Left ventricle myocardium inferior (tissue), 1 donor: ENCODE measurements around the gene LYVE1. TPM values are rescaled to one million over a fixed set of nuclear protein-coding genes. Genes with fewer than 3 reads are reported as not detected.
"Not testable (repeated sequence)": the region's sequence is repeated elsewhere in the genome, so short reads cannot be mapped to it uniquely, and the experiment has no call there.

ENCODE experiments used
- DNase-seq: peaks from one replicate; pipeline ENCODE4 v3.0.0-alpha.2; 2020
- H3K27ac ChIP-seq: fragments of 200-600 bp; replicated peaks from 2 replicates; pipeline ENCODE4 v1.8.0; 2021
- H3K27me3 ChIP-seq: fragments of 200-600 bp; 2 replicates; pipeline ENCODE4 v1.8.0; 2021; ENCODE audit warnings: low read depth
- H3K36me3 ChIP-seq: fragments of 200-600 bp; 2 replicates; pipeline ENCODE4 v1.8.0; 2021
- H3K4me1 ChIP-seq: fragments of 200-600 bp; 2 replicates; pipeline ENCODE4 v1.8.0; 2021
- H3K4me3 ChIP-seq: fragments of 200-600 bp; 2 replicates; pipeline ENCODE4 v1.8.0; 2021; ENCODE audit warnings: mild to moderate bottlenecking, moderate library complexity
- H3K9me3 ChIP-seq: fragments of 200-600 bp; replicated peaks from 2 replicates; pipeline ENCODE4 v1.8.0; 2021
- intact Hi-C: fragments of 100-400 bp; cut with micrococcal nuclease; formaldehyde crosslinking; loops from one replicate; pipeline ENCODE4 v1.11.0; 2022
- total RNA-seq: library from RNA; stranded (reverse); fragmentation: NEBNext Ultra II Directional; extraction: Animal tissue kit (Norgen Biotek cat#: 25700); gene quantifications from one replicate; pipeline ENCODE4 v1.2.1, GENCODE V29; 2021
- TF ChIP-seq, protein P1 (sequence below): fragments of 200-600 bp; IDR thresholded peaks from 2 replicates; pipeline ENCODE4 v1.8.0; 2021; ENCODE audit warnings: antibody characterized with exemption, mild to moderate bottlenecking, borderline replicate concordance
- donor health status: DM: no; HTN: yes; CAD: no; lungs with severe emphysema.

The LYVE1 gene
- total RNA-seq, 1 donor from 2014 or later = 41.1 TPM

DNA sequence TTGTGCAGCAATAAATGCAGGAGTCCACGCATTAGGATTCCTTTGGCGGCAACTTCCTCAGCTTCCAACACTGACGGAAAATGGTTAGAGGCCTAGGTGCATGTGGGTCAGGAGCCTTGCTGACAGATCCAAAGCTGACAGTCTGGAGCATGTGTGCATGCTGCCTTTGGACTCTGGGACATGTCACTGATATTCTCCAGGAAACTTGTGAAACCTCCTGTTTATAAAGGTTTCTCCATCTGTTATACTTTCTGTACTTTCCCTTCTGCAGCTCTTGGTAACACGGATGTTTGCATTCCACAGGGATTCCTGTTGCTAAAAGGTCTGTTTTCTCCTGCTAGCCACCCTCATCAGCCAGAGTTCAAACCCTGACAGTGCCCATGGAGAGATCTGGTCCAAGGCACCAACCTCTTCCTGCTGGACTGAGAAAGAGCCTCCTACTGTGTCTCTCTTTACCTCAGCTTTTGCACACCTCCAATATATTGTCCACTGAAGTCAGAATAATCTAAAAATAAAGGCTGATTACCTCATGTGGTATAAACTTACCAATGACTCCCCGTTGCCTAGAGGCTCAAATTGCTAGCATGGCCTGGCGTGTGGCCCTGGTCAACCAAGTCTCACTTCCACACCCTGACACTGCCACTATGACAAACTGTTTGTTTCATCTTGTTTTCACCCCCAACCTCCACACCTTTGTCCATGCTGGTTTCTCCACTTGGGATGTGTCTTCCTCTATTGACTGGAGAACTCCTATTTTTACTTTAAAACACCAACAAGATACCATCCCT, 31.1 kb upstream of the LYVE1 start:
- H3K27ac ChIP-seq = peak overlapping the region; percentile 14
- no peaks in the 10 kb centered on the region for H3K36me3 ChIP-seq
- no peak overlapping the region for H3K4me3 ChIP-seq
- intact Hi-C loops = no loop called here
- no peaks in the 10 kb centered on the region for H3K27me3 ChIP-seq
- TF ChIP-seq, protein P1, sequence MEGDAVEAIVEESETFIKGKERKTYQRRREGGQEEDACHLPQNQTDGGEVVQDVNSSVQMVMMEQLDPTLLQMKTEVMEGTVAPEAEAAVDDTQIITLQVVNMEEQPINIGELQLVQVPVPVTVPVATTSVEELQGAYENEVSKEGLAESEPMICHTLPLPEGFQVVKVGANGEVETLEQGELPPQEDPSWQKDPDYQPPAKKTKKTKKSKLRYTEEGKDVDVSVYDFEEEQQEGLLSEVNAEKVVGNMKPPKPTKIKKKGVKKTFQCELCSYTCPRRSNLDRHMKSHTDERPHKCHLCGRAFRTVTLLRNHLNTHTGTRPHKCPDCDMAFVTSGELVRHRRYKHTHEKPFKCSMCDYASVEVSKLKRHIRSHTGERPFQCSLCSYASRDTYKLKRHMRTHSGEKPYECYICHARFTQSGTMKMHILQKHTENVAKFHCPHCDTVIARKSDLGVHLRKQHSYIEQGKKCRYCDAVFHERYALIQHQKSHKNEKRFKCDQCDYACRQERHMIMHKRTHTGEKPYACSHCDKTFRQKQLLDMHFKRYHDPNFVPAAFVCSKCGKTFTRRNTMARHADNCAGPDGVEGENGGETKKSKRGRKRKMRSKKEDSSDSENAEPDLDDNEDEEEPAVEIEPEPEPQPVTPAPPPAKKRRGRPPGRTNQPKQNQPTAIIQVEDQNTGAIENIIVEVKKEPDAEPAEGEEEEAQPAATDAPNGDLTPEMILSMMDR = no peak
- H3K9me3 ChIP-seq = no peaks in the 10 kb centered on the region
- peaks cover 14% of the 10 kb centered on the region for H3K4me1 ChIP-seq
- DNase-seq = no peak

DNA sequence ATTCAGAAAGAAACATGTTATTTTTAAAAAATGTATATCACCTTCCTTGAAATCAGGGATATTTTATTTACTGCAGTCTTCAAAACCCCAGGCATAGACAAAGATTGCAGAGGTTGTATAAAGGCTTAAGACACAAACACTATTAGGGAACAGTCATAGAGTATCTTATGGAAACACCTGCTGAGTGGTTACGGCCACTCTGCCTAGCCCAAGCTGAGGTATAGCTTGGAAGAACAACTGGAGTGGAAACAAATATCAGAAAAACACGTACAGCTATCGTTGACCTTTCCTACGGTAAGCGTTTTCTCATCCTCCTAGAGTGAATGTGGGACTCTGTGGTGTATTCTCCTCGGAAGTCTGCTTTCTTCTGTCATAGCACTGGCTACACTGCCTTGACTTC, 30.4 kb upstream of the LYVE1 start:
- Histone ChIP-seq H3K9me3 (no peaks in the 10 kb centered on the region), H3K4me3 (no peak overlapping the region), H3K4me1 (peaks cover 6% of the 10 kb centered on the region), H3K27me3 (no peaks in the 10 kb centered on the region), H3K27ac (peak overlapping the region; percentile 14), H3K36me3 (no peaks in the 10 kb centered on the region)
- DNase-seq = no peak
- intact Hi-C loops = no loop called here
- TF ChIP-seq, protein P1 = no peak

DNA sequence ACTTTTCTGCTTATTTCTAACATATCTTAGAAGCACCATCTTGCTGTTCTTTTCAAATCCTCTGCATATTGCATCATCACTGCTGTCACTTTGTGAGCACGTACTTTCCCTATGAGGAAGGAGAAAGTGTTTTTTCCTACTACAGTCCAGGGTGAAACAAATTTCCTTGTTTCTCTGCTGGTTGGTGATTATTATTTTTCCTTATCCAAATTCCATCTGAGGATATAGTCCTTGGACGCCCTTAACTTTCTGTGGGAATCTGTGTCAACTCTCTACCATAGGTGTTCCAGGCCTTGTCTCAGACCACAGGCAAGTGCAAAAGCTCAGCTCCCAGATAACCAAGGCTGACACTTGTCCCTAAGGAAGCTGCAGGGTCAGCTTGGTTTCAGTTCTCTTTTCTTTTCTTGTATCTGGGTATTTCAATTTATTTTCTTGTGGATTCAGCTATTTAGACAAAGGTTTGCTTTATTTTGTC, 29.4 kb upstream of the LYVE1 start:
- H3K27me3 ChIP-seq = no peaks in the 10 kb centered on the region
- TF ChIP-seq, protein P1 = no peak
- peaks cover 4% of the 10 kb centered on the region for H3K4me1 ChIP-seq
- peak overlapping the region; percentile 14 for H3K27ac ChIP-seq
- DNase-seq = no peak
- intact Hi-C loops = no loop called here
- no peaks in the 10 kb centered on the region for H3K9me3 ChIP-seq
- H3K4me3 ChIP-seq = no peak overlapping the region
- no peaks in the 10 kb centered on the region for H3K36me3 ChIP-seq

DNA sequence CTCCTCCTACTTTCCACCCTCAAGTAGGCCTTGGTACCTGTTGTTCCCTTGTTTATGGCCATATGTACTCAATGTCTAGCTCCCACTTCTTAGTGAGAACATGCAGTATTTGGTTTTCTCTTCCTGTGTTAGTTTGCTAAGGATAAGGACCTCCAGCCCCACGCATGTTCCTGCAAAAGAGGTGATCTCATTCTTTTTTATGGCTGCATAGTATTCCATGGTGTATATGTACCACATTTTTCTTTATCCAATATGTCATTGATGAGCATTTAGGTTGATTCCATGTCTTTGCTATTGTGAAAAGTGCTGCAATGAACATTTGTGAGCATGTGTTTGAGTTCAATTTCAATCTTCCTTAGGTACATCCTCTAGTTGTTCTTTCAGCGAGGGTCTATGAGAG, 27.4 kb upstream of the LYVE1 start:
- H3K4me3 ChIP-seq, H3K9me3 ChIP-seq, H3K27me3 ChIP-seq, H3K36me3 ChIP-seq, intact Hi-C loops, H3K27ac ChIP-seq, DNase-seq, H3K4me1 ChIP-seq: not testable (repeated sequence)

DNA sequence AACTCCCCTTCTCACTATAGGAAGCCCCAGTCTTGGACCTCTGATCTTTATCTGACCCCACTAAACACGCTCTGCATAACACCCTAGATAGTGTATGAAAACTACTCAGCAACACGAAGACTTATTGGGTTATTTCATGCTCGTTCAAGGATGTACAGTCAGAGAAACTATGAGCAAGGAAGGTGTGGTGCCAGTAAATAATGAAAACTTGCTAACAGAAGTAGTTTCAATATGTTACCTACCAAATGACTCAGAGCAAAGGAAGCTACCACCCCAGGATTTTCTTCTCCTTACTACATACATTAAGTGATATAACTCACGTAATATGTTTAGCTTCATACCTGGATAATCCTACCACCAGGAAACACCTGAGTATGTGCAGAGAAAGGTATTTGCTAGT, 25.9 kb upstream of the LYVE1 start:
- Histone ChIP-seq H3K9me3 (no peaks in the 10 kb centered on the region), H3K36me3 (no peaks in the 10 kb centered on the region), H3K27me3 (no peaks in the 10 kb centered on the region), H3K4me3 (no peak overlapping the region), H3K27ac (no peak overlapping the region), H3K4me1 (peaks cover under 1% of the 10 kb centered on the region)
- intact Hi-C loops = no loop called here
- TF ChIP-seq, protein P1 = no peak
- no peak for DNase-seq

DNA sequence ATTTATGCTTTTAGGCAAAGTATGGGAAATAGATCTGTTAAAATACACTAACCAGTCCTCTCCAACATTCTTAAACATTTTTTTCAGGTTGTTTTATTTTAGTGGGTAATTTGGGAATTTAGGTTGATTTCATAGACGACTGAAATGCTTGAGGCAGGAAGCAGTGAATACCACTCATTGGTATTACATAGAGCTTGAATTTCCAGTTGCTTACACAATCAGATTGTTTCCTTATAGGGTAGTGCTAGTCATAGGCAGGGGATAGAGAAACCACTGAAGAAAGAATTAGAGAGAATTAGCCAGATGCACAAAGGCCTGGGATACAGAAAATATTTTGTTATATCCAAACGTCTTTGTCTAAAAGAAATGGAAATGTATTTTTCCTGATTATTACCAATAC, 23.9 kb upstream of the LYVE1 start:
- H3K4me3 ChIP-seq = no peak overlapping the region
- intact Hi-C loops = no loop called here
- DNase-seq = no peak
- H3K27me3 ChIP-seq = no peaks in the 10 kb centered on the region
- TF ChIP-seq, protein P1 = no peak
- H3K36me3 ChIP-seq = no peaks in the 10 kb centered on the region
- H3K9me3 ChIP-seq = no peaks in the 10 kb centered on the region
- H3K4me1 ChIP-seq = no peaks in the 10 kb centered on the region
- peak overlapping the region; percentile 11 for H3K27ac ChIP-seq
